HG03175 (cell line): ENCODE results near the gene THRB.
"Not testable (repeated sequence)": the region's sequence is repeated elsewhere in the genome, so short reads cannot be mapped to it uniquely, and the experiment has no call there.

Experiments used
- ATAC-seq: cut with Tn5 transposase; IDR thresholded peaks from one replicate; pipeline ENCODE4 v1.9.1; 2021; ENCODE audit warnings: mild to moderate bottlenecking, moderate library complexity; ENCODE audit not compliant: unreplicated experiment

Gene THRB

DNA sequence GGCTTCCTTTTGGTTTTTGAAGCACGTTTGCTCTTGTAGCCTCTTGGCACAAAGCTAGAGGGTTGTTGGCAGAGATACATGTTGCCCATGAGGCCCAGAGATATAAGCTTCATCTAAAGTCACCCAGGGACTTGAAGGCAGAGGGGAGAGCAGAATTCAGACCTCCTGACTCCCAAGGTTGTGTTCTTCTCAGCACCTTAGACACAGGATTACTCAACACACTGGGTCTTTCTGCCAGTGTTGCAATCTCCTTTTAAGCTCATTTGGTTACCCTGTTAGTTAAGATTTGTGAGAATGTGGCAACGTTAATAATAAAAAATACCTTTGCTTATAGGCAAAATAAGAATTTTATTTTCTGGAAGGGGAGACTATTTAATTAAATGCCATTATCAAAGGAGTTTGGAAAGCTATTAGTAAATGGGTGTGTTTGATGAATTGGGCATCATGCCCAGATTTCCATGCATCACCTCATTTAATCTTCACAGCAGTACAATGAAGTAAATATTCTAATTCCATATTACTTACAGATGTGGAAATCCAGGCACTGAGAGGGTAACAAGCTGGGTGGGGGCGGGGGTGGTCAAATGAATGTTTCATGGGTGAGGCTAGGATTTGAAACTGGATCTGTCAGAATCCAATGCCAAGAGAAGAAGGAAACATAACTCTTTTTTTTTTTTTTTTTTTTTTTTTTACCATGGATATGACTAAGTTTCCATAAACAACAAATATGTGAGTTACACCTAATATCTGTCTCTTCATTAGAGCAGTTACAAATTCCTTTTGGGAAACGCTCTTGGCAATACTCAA, 366.2 kb downstream of the THRB start:
- ATAC-seq: no peak

DNA sequence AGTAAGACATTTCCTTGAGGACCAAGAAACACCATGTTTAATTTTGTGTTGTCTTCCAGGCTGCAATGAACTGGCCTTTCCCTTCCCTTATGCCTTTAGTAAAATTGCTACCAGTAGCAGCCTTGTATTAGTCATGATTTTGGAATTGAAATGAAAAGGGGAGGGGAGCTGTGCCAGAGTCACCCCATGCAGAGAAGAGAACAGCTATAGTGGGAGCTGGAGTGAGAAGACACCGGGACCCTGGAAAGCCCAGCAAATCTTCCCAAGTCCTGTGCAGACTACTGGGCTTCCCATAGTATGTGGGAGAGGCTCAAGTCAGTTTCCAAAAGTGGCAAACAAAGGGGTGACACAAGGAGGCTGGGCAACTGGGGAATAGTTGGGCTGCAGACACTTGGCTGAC, 371.1 kb downstream of the THRB start:
- no peak for ATAC-seq

DNA sequence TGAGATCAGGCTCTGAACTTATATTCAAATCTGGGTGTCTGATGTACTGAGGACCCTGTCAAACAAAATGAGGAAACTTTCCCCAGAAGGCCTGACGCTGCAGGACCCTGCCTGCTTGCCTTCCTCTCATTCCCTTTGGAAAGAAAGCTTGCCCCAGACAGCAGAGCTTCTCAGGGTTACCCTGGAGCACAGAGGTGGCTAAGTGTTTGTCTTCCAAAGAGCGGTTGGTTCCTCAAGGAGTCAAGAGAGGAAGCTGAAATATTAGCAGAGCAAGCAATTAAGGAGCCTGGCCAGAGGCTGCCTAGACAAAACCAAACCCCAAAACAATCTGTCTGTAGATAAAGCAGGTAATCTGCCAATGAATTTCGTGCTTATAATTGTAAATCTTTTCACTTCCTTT, 374.2 kb downstream of the THRB start:
- ATAC-seq: no peak

DNA sequence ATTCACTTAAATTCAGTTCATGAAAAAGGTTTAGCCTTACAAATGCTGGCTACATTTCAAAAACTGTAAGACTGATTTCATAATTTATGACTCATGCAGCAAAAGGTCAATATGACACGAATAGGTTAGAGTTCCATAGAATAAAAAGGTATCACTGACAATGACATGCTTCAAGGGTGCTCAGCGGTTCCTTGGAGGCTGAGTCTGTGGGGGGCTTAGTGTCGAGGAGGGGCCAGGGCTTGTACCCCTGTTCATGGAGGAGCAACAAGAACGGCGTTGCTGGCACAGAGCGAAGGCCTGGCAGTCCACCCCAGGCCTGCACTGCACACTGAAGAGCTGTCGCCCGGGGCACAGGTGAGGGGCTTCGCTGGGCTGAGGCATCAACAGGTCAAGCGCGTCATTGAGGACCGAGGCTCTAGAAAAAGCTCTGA, 375.3 kb downstream of the THRB start:
- ATAC-seq: no peak

DNA sequence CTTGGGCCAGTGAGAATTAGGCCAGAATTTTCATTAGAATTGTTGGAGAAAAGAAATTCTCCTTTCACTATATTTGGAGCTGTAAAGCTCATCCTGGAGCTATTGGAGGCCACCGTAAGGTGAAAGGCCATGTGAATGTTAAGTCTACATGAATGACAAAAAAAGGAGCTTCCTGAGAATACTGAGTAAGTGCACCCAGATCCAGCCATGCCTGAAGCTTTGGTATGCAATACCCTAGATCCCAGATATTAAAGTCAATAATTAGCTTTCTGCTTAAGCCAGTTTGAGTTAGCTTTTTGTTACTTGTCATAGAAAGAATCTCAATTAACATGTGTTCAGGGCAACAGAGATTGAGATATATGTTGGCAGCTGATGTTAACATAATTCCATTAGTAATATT, 377.1 kb downstream of the THRB start:
- ATAC-seq: no peak

DNA sequence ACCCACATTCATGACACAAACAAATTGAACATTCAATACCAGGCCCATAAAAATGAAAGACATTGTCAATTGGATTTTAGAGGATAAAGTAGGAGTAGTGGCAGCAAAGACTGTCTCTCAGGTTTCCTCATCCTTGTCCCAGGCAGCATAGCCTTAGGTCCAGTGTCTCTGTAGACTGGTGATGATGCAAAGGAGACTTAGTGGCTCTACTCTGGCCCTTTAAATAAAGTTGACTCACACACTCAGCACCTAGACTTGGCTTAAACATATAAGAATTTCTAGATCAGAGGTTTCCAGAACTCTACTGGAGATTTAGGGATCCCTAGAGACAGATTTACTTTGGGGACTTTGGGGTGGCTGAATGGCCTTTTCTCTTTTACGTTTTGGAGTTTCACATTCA, 382.9 kb downstream of the THRB start:
- ATAC-seq: no peak

DNA sequence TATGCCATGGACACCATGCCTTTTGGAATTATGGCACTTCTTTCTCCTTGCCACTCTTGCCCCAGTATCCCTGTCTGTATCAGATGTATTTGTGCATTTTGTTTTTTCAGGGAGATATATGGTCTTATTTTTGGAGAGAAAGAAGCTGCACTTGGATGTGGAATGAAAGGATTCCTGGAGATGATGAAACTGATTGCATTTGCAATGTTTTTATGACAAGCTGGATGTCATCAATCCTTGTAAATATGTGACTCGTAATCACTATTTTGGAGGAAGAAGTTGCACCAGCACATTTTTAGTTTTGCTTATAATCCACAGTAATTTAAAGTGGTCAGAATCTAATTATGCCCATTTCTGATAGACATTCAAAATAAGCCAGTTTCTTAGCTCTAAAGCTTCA, 384.6 kb downstream of the THRB start:
- ATAC-seq: no peak

DNA sequence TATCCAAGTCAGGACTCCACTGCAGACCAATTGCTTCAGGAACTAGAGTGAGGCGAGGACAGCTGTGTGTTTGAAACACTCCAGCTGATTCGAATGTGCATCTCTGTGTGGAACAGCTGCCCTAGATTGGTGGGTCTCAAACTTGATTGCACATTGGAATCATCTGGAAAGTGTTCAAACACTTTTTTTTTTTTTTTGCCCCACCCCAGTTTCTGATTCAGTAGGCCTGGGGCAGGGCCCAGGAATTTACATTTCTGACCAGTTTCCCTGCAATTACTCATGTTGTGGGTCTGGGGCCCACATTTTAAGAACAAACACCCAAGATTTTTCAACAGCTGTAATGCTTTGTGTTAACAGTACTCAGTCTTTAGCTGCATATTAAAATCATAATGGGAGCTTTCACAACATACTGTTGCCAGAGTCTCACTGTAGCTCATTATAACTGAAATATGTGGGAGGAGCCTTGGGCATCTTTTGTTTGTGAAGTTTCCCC, 392.9 kb downstream of the THRB start:
- ATAC-seq: no peak

DNA sequence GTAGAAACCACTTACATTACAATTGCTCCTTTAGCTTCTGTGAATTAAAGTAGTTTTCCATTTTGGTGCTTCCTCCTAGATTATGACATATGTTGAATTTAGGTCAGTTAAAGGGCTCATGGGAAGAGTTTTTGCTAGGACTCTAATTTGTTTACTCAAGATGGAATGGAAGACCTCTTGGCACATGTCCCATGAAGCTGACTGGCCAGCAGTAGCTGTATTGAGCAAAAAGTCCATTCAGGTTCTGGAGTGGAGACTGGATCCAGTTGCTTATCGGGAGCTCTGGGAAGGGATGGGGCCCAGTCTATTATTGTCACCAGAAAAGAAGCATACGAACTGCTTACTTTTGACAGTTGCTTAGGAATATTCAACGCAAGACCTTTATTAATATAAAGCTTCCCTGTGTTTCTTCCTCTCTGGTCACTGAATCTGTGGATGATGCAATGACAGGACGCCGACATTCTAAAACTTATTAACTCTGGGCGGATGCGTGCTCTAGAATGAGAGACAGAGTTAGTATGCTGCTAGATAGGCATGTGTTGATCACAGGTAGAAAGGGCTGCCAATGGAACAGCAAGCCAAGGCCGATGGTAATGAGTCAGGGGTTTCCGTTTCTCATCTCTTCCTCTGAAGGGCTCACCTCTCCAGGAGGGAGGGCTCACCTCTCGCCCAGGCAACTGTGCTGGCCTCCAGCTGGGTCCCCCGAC, 393.8 kb downstream of the THRB start:
- no peak for ATAC-seq

DNA sequence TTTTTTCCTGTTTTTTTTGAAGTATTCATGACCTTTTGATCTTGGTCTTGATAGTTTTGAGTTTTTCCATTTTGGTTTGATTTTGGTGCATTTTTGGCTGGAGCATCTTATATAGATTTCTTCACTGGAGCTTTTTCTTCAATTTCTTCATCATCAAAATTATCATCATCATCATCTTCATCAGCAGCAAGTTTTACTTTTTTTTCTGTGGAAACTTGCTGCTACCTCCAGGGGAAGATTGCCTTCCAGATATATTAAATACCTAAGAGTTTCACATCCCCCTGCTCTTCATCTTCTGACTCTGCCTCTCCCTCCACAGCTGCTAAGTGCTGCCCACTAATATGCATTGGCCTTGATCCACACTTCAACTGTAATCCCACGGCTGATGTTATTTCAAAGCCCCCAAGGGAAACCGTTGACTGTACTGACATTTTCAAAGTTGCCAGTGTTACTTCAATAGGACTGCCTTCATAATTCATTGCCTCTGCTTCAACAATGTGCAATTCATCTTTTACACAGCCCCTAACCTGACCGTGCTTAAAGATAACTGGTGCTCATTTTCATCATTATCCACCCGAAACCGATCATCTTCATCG, 397.9 kb downstream of the THRB start:
- no peak for ATAC-seq

DNA sequence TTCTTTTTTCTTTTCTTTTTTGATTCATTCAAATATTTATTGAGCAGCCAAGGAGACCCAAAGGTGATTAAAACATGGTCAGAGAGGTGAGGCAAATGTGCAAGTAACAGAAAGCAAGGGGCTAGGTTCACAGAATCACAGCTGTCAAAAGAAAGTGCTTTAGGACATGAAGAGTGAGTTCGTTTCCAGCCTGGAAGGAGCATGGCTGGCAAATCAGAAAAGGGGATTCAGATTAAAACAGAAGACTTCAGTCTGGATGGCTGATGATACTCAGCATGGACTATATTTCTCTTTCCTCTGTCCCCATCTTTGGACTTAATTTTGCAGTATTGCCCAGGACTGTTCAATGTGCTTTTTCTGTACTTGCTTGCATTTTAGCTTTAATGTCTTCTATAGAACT, 398.4 kb downstream of the THRB start:
- ATAC-seq: no peak

DNA sequence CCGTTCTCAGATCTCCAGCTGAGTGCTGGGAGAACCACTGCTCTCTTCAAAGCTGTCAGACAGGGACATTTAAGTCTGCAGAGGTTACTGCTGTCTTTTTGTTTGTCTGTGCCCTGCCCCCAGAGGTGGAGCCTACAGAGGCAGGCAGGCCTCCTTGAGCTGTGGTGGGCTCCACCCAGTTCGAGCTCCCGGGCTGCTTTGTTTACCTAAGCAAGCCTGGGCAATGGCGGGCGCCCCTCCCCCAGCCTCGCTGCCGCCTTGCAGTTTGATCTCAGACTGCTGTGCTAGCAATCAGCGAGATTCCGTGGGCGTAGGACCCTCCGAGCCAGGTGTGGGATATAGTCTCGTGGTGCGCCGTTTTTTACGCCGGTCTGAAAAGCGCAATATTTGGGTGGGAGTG, 399.8 kb downstream of the THRB start:
- not testable (repeated sequence) for ATAC-seq

DNA sequence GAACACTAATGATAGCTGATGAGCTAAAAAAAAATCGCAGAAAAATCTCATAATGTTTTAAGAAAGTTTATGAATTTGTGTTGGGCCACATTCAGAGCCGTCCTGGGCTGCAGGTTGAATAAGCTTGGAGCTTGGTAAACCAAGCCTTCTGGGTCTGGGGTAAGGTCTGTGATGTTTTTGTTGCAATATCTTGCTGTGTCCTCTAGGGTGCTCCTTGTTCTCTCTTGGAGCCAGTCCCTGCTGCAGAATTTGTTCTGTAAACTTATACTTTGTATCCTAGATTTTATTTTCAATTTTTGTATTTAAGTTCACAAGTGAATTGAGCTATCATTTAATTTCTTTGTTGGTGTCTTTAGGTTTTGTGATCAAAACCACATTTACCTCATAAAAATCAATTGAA, 405.9 kb downstream of the THRB start:
- ATAC-seq: peak; percentile 84

DNA sequence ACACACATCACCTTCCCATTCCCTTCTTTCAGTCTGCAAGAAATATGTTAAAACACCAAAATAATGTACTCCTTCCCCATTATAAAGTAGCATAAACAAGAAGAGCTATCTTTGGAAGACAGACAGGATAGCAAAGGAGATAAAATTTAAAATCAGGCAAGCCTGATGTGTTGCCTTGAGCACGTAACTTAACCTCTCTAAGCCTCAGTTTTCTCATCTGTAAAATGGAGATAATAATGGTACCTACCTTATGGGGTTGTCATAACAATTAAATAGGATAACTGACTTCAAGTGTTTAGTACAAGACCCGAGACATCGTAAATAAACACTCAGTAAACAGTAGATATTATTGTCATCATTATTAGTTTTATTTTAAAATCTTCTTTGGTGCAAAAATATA, 407.2 kb downstream of the THRB start:
- ATAC-seq: no peak

DNA sequence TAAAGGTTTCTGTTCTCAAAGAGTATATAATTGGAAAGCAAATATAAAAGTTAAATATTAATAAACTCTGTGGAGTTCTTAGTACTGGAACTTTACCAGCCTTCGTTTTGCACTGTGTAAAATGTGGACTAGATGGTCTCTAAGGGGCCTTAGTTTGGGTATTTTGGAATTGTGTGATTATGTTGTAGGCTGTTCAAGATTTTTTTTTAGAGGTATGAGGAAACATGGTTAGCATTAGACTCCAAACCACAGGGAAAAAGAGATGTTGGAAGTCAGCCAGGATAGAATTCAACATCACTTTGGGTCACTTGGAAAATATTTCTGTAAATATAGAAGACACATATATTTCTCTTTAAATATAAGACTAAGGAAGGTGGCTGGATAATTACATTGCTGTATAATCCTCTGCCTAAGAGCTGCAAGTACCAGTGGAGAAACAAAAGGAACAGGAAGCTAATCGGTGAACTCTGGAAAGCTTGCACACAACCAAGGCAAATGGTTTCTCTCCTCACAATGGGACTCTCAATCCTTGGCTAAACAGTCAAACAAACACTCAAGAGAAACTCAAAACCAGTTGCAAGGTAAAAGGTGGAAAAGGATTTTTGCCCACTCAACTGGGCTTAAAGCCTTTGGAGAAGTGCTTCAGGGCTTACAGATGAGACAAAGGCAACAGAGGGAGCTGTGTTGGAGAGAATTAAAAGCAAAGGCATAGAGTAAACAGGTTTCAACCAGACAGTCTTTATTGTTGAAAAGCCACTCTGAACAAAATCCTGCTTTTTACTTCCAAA, 407.8 kb downstream of the THRB start:
- ATAC-seq: no peak

DNA sequence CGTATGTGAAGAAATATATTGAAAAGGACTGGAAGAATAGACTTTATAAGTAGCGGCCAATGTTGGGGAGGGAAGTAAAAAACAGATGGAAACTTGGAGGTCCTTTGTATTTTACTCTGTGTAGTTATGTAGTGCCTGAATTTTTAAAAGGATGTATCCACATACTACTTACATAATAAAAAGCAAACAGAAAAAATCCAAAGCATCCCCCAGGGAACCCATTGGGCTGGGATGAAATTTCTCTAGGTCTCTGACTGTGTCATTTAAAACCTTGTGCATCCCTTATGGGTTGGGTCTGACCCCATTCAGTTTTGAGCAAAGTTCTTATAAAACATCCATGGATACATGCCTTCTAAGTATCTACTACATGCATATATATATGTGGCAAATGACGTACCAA, 408.4 kb downstream of the THRB start:
- no peak for ATAC-seq

DNA sequence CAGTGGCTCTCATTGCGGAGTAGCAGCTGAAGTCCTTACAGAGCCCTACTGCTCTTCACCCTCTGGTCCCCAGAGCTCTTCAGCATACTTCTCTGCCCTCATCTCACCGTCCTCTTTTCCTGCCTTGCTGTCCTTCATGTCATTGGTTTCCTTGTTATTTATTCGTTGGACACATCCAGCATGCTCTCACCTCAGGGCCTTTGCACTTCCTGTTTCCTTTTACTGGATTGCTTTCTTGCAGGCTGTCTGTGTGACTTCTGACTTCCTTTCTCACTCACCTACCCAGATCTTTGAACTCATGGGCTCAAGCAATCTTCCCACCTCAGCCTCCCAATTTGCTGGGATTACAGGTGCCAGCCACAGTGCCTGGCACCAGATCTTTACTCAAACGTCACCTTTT, 422.5 kb downstream of the THRB start:
- no peak for ATAC-seq

DNA sequence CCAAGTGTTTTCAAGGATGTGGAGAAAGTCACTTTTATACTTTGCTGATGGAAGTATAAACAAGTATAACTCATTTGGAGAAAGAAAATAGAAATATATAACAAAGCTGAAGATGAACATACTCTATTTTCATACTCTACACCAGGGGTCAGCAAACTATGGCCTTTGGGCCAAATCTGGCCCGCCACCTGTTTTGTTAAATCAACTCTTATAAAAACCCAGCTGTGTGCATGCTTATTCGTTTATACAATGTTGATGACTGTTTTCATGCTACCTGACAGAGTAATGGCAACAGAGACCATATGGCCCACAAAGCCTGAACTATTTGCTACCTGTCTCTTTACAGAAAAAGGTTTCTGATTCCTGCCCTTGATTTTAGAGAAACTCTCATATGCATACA, 425.6 kb downstream of the THRB start:
- ATAC-seq: no peak

DNA sequence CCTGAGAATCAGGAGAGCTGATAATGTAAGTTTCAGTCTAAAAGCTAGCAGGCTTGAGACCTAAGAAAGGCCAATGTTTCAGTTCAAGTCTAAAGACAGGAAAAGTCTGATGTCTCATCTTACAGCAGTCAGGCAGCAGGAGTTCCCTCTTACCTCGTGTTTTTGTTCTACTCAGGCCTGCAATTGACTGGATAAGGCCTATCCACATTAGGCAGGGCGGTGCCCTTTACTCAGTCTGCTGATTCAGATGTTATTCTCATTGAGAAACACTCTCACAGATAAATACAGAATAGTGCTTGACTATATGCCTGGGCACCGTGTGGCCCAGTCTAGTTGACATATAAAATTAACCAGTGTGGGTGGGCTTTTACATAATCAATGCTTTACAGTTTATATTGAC, 427.2 kb downstream of the THRB start:
- ATAC-seq: no peak
